ENCODE measurements around the gene TTLL9. TPM values are rescaled to one million over a fixed set of nuclear protein-coding genes. Genes with fewer than 3 reads are reported as not detected.

Gene TTLL9
- total and polyA plus RNA-seq, 2 of the 13 experiments (the other 11 are each of a cell fraction or from before 2014, with no cell fraction given): not detected

DNA sequence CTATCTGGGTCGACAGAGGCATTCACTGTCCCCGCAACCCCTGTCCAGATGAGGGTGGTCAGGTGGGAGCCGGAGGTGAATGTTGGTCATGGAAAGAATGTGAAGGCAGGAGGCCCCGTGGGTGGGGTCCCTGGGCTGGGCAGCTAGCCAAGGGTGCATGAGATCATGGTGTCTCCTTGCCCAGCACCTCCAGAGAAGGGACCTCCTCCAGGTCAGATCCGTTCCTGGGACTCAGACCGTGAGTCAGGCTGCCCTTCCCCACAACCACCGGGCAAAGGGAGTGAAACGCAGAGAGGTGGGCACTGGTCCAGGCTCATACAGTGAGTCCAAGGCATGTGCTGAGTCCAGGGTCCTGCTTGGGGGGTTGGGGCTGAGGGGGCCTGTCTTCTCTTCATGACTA, 28.5 kb upstream of the TTLL9 start:
- no peak overlapping the region for H3K4me2 ChIP-seq (ENCODE audit: low read depth, low read length)
- H4K20me1 ChIP-seq (ENCODE audit: insufficient read depth, low read length): no peaks in the 10 kb centered on the region
- no peaks in the 10 kb centered on the region for H3K79me2 ChIP-seq (ENCODE audit: insufficient read depth, low read length)
- H3K9me3 ChIP-seq (ENCODE audit: low read length): no peaks in the 10 kb centered on the region
- TF ChIP-seq NCOA5 (CRISPR knock-in tag; IDR thresholded peaks at IDR 0.05): no peak
- TF ChIP-seq, protein P1, sequence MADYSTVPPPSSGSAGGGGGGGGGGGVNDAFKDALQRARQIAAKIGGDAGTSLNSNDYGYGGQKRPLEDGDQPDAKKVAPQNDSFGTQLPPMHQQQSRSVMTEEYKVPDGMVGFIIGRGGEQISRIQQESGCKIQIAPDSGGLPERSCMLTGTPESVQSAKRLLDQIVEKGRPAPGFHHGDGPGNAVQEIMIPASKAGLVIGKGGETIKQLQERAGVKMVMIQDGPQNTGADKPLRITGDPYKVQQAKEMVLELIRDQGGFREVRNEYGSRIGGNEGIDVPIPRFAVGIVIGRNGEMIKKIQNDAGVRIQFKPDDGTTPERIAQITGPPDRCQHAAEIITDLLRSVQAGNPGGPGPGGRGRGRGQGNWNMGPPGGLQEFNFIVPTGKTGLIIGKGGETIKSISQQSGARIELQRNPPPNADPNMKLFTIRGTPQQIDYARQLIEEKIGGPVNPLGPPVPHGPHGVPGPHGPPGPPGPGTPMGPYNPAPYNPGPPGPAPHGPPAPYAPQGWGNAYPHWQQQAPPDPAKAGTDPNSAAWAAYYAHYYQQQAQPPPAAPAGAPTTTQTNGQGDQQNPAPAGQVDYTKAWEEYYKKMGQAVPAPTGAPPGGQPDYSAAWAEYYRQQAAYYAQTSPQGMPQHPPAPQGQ (CRISPR knock-in tag; IDR thresholded peaks at IDR 0.05; ENCODE audit: borderline replicate concordance): no peak
- no peak for TF ChIP-seq ZNF281 (CRISPR knock-in tag; IDR thresholded peaks at IDR 0.05; ENCODE audit: borderline replicate concordance)
- TF ChIP-seq, protein P2, sequence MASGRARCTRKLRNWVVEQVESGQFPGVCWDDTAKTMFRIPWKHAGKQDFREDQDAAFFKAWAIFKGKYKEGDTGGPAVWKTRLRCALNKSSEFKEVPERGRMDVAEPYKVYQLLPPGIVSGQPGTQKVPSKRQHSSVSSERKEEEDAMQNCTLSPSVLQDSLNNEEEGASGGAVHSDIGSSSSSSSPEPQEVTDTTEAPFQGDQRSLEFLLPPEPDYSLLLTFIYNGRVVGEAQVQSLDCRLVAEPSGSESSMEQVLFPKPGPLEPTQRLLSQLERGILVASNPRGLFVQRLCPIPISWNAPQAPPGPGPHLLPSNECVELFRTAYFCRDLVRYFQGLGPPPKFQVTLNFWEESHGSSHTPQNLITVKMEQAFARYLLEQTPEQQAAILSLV (CRISPR knock-in tag; IDR thresholded peaks at IDR 0.05; ENCODE audit: borderline replicate concordance): 0 out of 2 replicates have a peak, but pooled peaks have one; percentile 32
- no peak for TF ChIP-seq CHCHD3 (CRISPR knock-in tag; IDR thresholded peaks at IDR 0.05)
- TF ChIP-seq ELF4 (CRISPR knock-in tag; IDR thresholded peaks at IDR 0.05; ENCODE audit: borderline replicate concordance): no peak
- no peaks in the 10 kb centered on the region for H3K36me3 ChIP-seq (replicated peaks in 1 of 2; ENCODE audit: control insufficient read depth in 1 of 2, insufficient read depth in 2 of 2, low read length in 2 of 2)
- POLR2A ChIA-PET: no interaction called here
- CTCF ChIA-PET (ENCODE audit: low intra/inter-chr PET ratio, low total read pairs): no interaction called here
- ATAC-seq (peak; percentile 2; the same call in 1 of the 3 replicates), DNase-seq (ENCODE audit: low spot score) (peak; percentile 38), FAIRE-seq (no peak)
- peaks cover 8% of the 10 kb centered on the region; the same call in 1 of the 2 replicates for H3K4me1 ChIP-seq (ENCODE audit: insufficient read depth, low read length)
- peaks cover 11 to 55% of the 10 kb centered on the region in 2 experiments; a peak in 4 of 5 replicates for H3K27me3 ChIP-seq (ENCODE audit: control insufficient read depth in 1 of 2, insufficient read depth in 2 of 2, low read length in 2 of 2)
- H3K4me3 ChIP-seq (replicated peaks in 1 of 3; ENCODE audit: insufficient read depth in 1 of 3, low read depth in 2 of 3, low read length in 3 of 3): no peak overlapping the region
- H2AFZ ChIP-seq (ENCODE audit: low read length): no peak overlapping the region
- no TSS peak for BruUV-seq (replicated peaks)
- in situ Hi-C loops (cut with HindIII; ENCODE audit: extremely low pct_ligation_motif_present, low pct_unique_long_range_greater_than_20kb): no loop called here
- intact Hi-C loops (cut with micrococcal nuclease; ENCODE audit: unreplicated experiment): no loop called here
- no peak overlapping the region for H3K27ac ChIP-seq (ENCODE audit: extremely low read length, insufficient read depth, low read length)
- WGBS (ENCODE audit: low lambda C conversion rate): 9% methylated on average over 6 of the region's 8 CpGs
- H3K9ac ChIP-seq (ENCODE audit: insufficient read depth, low read depth, low read length): no peak overlapping the region

Measured in HepG2 (cell line).